HEK293 (cell line): Measurements from ENCODE around the gene HSP90AA1.

ENCODE experiments used
- CTCF ChIA-PET: fragments of 350-600 bp; formaldehyde crosslinking; extraction: SDS; loops from one replicate; lab custom pipeline; 2021; ENCODE audit warnings: antibody characterized with exemption; lab: Yijun Ruan, JAX
- POLR2A ChIA-PET: fragments of 300-600 bp; formaldehyde crosslinking; extraction: SDS; loops from one replicate; lab custom pipeline; 2020; ENCODE audit warnings: antibody characterized with exemption, inconsistent platforms; lab: Yijun Ruan, JAX
- H3K27ac ChIP-seq: fragments of 200-500 bp; sonication (Bioruptor generic); 2 replicates; pipeline ENCODE4 v1.5.1; 2014; ENCODE audit warnings: low read depth, low read length, control low read depth, inconsistent platforms; ENCODE audit errors: extremely low read depth
- H3K36me3 ChIP-seq, 2 experiments: fragments of 200-500 bp in 1 of 2; sonication (Bioruptor generic) in 1 of 2; 1 replicate in 1 of 2; 2 replicates in 1 of 2; pipeline ENCODE4 v1.5.1; 2014 to 2017; ENCODE audit warnings: inconsistent platforms in 2 of 2, low read length in 2 of 2; ENCODE audit not compliant: control insufficient read depth in 2 of 2, insufficient read depth in 1 of 2
- H3K4me1 ChIP-seq: fragments of 200-500 bp; sonication (Bioruptor generic); 2 replicates; pipeline ENCODE4 v1.5.1; 2014; ENCODE audit warnings: mild to moderate bottlenecking, low read length, inconsistent platforms; ENCODE audit not compliant: control insufficient read depth, insufficient read depth
- H3K4me3 ChIP-seq: 2 replicates; pipeline ENCODE4 v1.5.1; 2011; ENCODE audit warnings: low read depth, mild to moderate bottlenecking, control low read depth, low read length, moderate library complexity
- H3K9me3 ChIP-seq: fragments of 200-500 bp; sonication (Bioruptor generic); 2 replicates; pipeline ENCODE4 v1.5.1; 2014; ENCODE audit warnings: low read depth, low read length, inconsistent platforms; ENCODE audit not compliant: control insufficient read depth, insufficient read depth
- ATF2 ChIP-seq: fragments of 450-650 bp; formaldehyde crosslinking; IDR thresholded peaks from 2 replicates; pipeline ENCODE4 v1.5.1; 2016; ENCODE audit warnings: missing biosample characterization, missing genetic modification characterization, low read depth
- KLF10 ChIP-seq: fragments of 450-650 bp; IDR thresholded peaks from 2 replicates; pipeline ENCODE4 v1.5.1; 2018; ENCODE audit warnings: missing biosample characterization, mild to moderate bottlenecking, missing genetic modification characterization
- KLF9 ChIP-seq: fragments of 450-650 bp; formaldehyde crosslinking; IDR thresholded peaks from 2 replicates; pipeline ENCODE4 v1.5.1; 2016; ENCODE audit warnings: missing biosample characterization, missing genetic modification characterization, low read depth
- MYNN ChIP-seq: fragments of 450-650 bp; formaldehyde crosslinking; IDR thresholded peaks from 2 replicates; pipeline ENCODE4 v1.5.1; 2016; ENCODE audit warnings: missing biosample characterization, missing genetic modification characterization, borderline replicate concordance
- SP3 ChIP-seq: fragments of 450-650 bp; formaldehyde crosslinking; IDR thresholded peaks from 2 replicates; pipeline ENCODE4 v1.5.1; 2016; ENCODE audit warnings: missing biosample characterization, missing genetic modification characterization
- YY2 ChIP-seq: fragments of 450-650 bp; formaldehyde crosslinking; IDR thresholded peaks from 2 replicates; pipeline ENCODE4 v1.5.1; 2016; ENCODE audit warnings: missing biosample characterization, missing genetic modification characterization
- ZBTB17 ChIP-seq: fragments of 450-650 bp; formaldehyde crosslinking; IDR thresholded peaks from 2 replicates; pipeline ENCODE4 v1.5.1; 2016; ENCODE audit warnings: missing biosample characterization, missing genetic modification characterization
- ZBTB8A ChIP-seq: fragments of 450-650 bp; formaldehyde crosslinking; IDR thresholded peaks from 2 replicates; pipeline ENCODE4 v1.5.1; 2016; ENCODE audit warnings: missing biosample characterization, missing genetic modification characterization
- ZEB2 ChIP-seq: fragments of 450-650 bp; formaldehyde crosslinking; IDR thresholded peaks from 2 replicates; pipeline ENCODE4 v1.5.1; 2016; ENCODE audit warnings: missing biosample characterization, missing genetic modification characterization
- ZFP3 ChIP-seq: fragments of 450-650 bp; formaldehyde crosslinking; IDR thresholded peaks from 2 replicates; pipeline ENCODE4 v1.5.1; 2016; ENCODE audit warnings: low read depth, missing biosample characterization, missing genetic modification characterization
- ZFP69B ChIP-seq: fragments of 450-650 bp; formaldehyde crosslinking; IDR thresholded peaks from 2 replicates; pipeline ENCODE4 v1.5.1; 2016; ENCODE audit warnings: missing biosample characterization, missing genetic modification characterization
- ZNF138 ChIP-seq: fragments of 450-650 bp; formaldehyde crosslinking; IDR thresholded peaks from 2 replicates; pipeline ENCODE4 v1.5.1; 2016; ENCODE audit warnings: missing biosample characterization, missing genetic modification characterization, borderline replicate concordance
- ZNF202 ChIP-seq: fragments of 450-650 bp; formaldehyde crosslinking; IDR thresholded peaks from 2 replicates; pipeline ENCODE4 v1.5.1; 2016; ENCODE audit warnings: missing biosample characterization, missing genetic modification characterization, borderline replicate concordance
- ZNF221 ChIP-seq: fragments of 450-650 bp; formaldehyde crosslinking; IDR thresholded peaks from 2 replicates; pipeline ENCODE4 v1.5.1; 2017; ENCODE audit warnings: missing biosample characterization, missing genetic modification characterization, borderline replicate concordance
- ZNF335 ChIP-seq: fragments of 450-650 bp; formaldehyde crosslinking; conservative IDR thresholded peaks from 2 replicates; pipeline ENCODE4 v1.5.1; 2016; ENCODE audit warnings: missing biosample characterization, missing genetic modification characterization
- ZNF341 ChIP-seq: fragments of 450-650 bp; formaldehyde crosslinking; IDR thresholded peaks from 2 replicates; pipeline ENCODE4; 2016; ENCODE audit warnings: low read depth, missing biosample characterization, missing genetic modification characterization
- ZNF37A ChIP-seq: fragments of 450-650 bp; IDR thresholded peaks from 2 replicates; pipeline ENCODE4 v1.5.1; 2018; ENCODE audit warnings: missing biosample characterization, missing genetic modification characterization
- ZNF521 ChIP-seq: fragments of 450-650 bp; formaldehyde crosslinking; IDR thresholded peaks from 2 replicates; pipeline ENCODE4 v1.5.1; 2017; ENCODE audit warnings: missing biosample characterization, mild to moderate bottlenecking, missing genetic modification characterization
- ZNF544 ChIP-seq: fragments of 450-650 bp; formaldehyde crosslinking; IDR thresholded peaks from 2 replicates; pipeline ENCODE4 v1.5.0; 2017; ENCODE audit warnings: missing biosample characterization, missing genetic modification characterization
- ZNF600 ChIP-seq: fragments of 450-650 bp; formaldehyde crosslinking; IDR thresholded peaks from 2 replicates; pipeline ENCODE4 v1.5.1; 2016; ENCODE audit warnings: missing biosample characterization, missing genetic modification characterization
- ZNF624 ChIP-seq: fragments of 450-650 bp; formaldehyde crosslinking; IDR thresholded peaks from 2 replicates; pipeline ENCODE4 v1.5.1; 2017; ENCODE audit warnings: missing biosample characterization, missing genetic modification characterization
- ZNF629 ChIP-seq: fragments of 450-650 bp; formaldehyde crosslinking; IDR thresholded peaks from 2 replicates; pipeline ENCODE4 v1.5.1; 2017; ENCODE audit warnings: missing biosample characterization, missing genetic modification characterization
- ZNF670 ChIP-seq: fragments of 450-650 bp; formaldehyde crosslinking; IDR thresholded peaks from 2 replicates; pipeline ENCODE4 v1.5.1; 2016; ENCODE audit warnings: missing biosample characterization, missing genetic modification characterization, low read depth
- ZNF76 ChIP-seq: fragments of 450-650 bp; formaldehyde crosslinking; IDR thresholded peaks from 2 replicates; pipeline ENCODE4; 2016; ENCODE audit warnings: low read depth, missing biosample characterization, missing genetic modification characterization, borderline replicate concordance
- ZXDB ChIP-seq: fragments of 450-650 bp; formaldehyde crosslinking; IDR thresholded peaks from 2 replicates; pipeline ENCODE4 v1.5.1; 2016; ENCODE audit warnings: missing biosample characterization, missing genetic modification characterization
- TF ChIP-seq, protein P1 (sequence below): fragments of 450-650 bp; formaldehyde crosslinking; IDR thresholded peaks from 2 replicates; pipeline ENCODE4 v1.5.1; 2016; ENCODE audit warnings: missing biosample characterization, missing genetic modification characterization
- TF ChIP-seq, protein P2 (sequence below): fragments of 450-650 bp; formaldehyde crosslinking; IDR thresholded peaks from 2 replicates; pipeline ENCODE4 v1.5.1; 2017; ENCODE audit warnings: missing biosample characterization, missing genetic modification characterization
- TF ChIP-seq, protein P3 (sequence below): fragments of 450-650 bp; formaldehyde crosslinking; IDR thresholded peaks from 2 replicates; pipeline ENCODE4 v1.5.1; 2016; ENCODE audit warnings: missing biosample characterization, missing genetic modification characterization

Gene HSP90AA1

GRCh38 chr14:102088012-102088792, 1.4 kb upstream of the HSP90AA1 start:
- no peaks in the 10 kb centered on the region for H3K9me3 ChIP-seq
- TF ChIP-seq ZNF138 (tag by site-specific recombination) (no peak), ZNF221 (tag by site-specific recombination) (no peak), ZNF544 (no peak), ZNF521 (tag by site-specific recombination) (no peak), KLF9 (tag by site-specific recombination) (no peak), KLF10 (no peak), ZBTB8A (tag by site-specific recombination) (no peak), ZNF37A (no peak), ZNF202 (no peak), ZFP3 (tag by site-specific recombination) (no peak), ATF2 (no peak), ZNF629 (tag by site-specific recombination) (no peak), ZNF624 (tag by site-specific recombination) (no peak), ZNF341 (peak; percentile 46; the same call in 1 of the 2 replicates), YY2 (tag by site-specific recombination) (no peak)
- TF ChIP-seq, protein P1, sequence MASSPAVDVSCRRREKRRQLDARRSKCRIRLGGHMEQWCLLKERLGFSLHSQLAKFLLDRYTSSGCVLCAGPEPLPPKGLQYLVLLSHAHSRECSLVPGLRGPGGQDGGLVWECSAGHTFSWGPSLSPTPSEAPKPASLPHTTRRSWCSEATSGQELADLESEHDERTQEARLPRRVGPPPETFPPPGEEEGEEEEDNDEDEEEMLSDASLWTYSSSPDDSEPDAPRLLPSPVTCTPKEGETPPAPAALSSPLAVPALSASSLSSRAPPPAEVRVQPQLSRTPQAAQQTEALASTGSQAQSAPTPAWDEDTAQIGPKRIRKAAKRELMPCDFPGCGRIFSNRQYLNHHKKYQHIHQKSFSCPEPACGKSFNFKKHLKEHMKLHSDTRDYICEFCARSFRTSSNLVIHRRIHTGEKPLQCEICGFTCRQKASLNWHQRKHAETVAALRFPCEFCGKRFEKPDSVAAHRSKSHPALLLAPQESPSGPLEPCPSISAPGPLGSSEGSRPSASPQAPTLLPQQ (tag by site-specific recombination): 0 out of 2 replicates have a peak, but pooled peaks have one; percentile 16
- TF ChIP-seq, all 188 proteins: peak for 2
- peak overlapping the region; percentile 98; the same call in 1 of the 2 replicates for H3K27ac ChIP-seq
- ChIA-PET POLR2A (interaction anchor here (0.5 to 0.7 kb wide), 8 partner anchors 8 to 226 kb away, joined by 3 to 15 read pairs (median 4); no protein-coding TSS in a partner anchor), CTCF (interaction anchor here (1.1 to 1.8 kb wide), 3 partner anchors 8 to 127 kb away, joined by 3 to 8 read pairs (median 5); no protein-coding TSS in a partner anchor)
- peaks cover 8% of the 10 kb centered on the region; the same call in 1 of the 2 replicates for H3K4me1 ChIP-seq
- H3K36me3 ChIP-seq: peaks cover 12 to 31% of the 10 kb centered on the region in 2 experiments
- H3K4me3 ChIP-seq: no peak overlapping the region

GRCh38 chr14:102087762-102088011, 843 bp upstream of the HSP90AA1 start:
- peak overlapping the region; percentile 98 for H3K27ac ChIP-seq
- peak overlapping the region; percentile 75 for H3K4me3 ChIP-seq
- ChIA-PET CTCF (interaction anchor here (1.1 to 1.6 kb wide), 2 partner anchors 9 to 126 kb away, joined by 3 to 5 read pairs; no protein-coding TSS in a partner anchor), POLR2A (interaction anchor here (0.6 to 0.7 kb wide), 9 partner anchors 8 to 226 kb away, joined by 3 to 15 read pairs (median 4); no protein-coding TSS in a partner anchor)
- H3K4me1 ChIP-seq: peaks cover 8% of the 10 kb centered on the region; the same call in 1 of the 2 replicates
- TF ChIP-seq ZFP69B (0 out of 2 replicates have a peak, but pooled peaks have one; percentile 5), SP3 (tag by site-specific recombination) (0 out of 2 replicates have a peak, but pooled peaks have one; percentile 9), ZBTB17 (tag by site-specific recombination) (0 out of 2 replicates have a peak, but pooled peaks have one; percentile 12), ZNF335 (tag by site-specific recombination) (peak; percentile 90), ZXDB (tag by site-specific recombination) (0 out of 2 replicates have a peak, but pooled peaks have one; percentile 9), ZNF600 (tag by site-specific recombination) (0 out of 2 replicates have a peak, but pooled peaks have one; percentile 9), ZEB2 (tag by site-specific recombination) (0 out of 2 replicates have a peak, but pooled peaks have one; percentile 7), MYNN (tag by site-specific recombination) (no peak), ZNF76 (tag by site-specific recombination) (0 out of 2 replicates have a peak, but pooled peaks have one; percentile 2), ZNF670 (tag by site-specific recombination) (no peak)
- TF ChIP-seq, protein P2, sequence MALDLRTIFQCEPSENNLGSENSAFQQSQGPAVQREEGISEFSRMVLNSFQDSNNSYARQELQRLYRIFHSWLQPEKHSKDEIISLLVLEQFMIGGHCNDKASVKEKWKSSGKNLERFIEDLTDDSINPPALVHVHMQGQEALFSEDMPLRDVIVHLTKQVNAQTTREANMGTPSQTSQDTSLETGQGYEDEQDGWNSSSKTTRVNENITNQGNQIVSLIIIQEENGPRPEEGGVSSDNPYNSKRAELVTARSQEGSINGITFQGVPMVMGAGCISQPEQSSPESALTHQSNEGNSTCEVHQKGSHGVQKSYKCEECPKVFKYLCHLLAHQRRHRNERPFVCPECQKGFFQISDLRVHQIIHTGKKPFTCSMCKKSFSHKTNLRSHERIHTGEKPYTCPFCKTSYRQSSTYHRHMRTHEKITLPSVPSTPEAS (tag by site-specific recombination): no peak
- TF ChIP-seq, protein P3, sequence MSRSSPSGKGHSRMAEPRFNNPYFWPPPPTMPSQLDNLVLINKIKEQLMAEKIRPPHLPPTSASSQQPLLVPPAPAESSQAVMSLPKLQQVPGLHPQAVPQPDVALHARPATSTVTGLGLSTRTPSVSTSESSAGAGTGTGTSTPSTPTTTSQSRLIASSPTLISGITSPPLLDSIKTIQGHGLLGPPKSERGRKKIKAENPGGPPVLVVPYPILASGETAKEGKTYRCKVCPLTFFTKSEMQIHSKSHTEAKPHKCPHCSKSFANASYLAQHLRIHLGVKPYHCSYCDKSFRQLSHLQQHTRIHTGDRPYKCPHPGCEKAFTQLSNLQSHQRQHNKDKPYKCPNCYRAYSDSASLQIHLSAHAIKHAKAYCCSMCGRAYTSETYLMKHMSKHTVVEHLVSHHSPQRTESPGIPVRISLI (tag by site-specific recombination): peak; percentile 92
- H3K36me3 ChIP-seq: peaks cover 17 to 36% of the 10 kb centered on the region in 2 experiments
- no peaks in the 10 kb centered on the region for H3K9me3 ChIP-seq
